Putamen (tissue), 1 donor: ENCODE measurements around the gene RPS6KA2.

Experiments
- DNase-seq: peaks from one replicate; pipeline ENCODE4 v3.0.0-alpha.2; 2016; ENCODE audit warnings: low spot score

RPS6KA2 gene

GRCh38 chr6:166573511-166574216, 53.4 kb downstream of the RPS6KA2 start:
- no peak for DNase-seq

GRCh38 chr6:166572370-166573261, 54.4 kb downstream of the RPS6KA2 start:
- DNase-seq = no peak

- DNase-seq = no peak
Observed at GRCh38 chr6:166570929-166571713, 55.9 kb downstream of the RPS6KA2 start.

- no peak for DNase-seq
Observed at GRCh38 chr6:166569206-166569605, 57.8 kb downstream of the RPS6KA2 start.

- DNase-seq = no peak
Observed at GRCh38 chr6:166567813-166568212, 59.2 kb downstream of the RPS6KA2 start.

GRCh38 chr6:166567107-166567506, 59.9 kb downstream of the RPS6KA2 start:
- DNase-seq = no peak

GRCh38 chr6:166566026-166567011, 60.7 kb downstream of the RPS6KA2 start:
- DNase-seq = no peak

GRCh38 chr6:166565084-166565967, 61.7 kb downstream of the RPS6KA2 start:
- DNase-seq = no peak

- DNase-seq = no peak
Observed at GRCh38 chr6:166563805-166564204, 63.2 kb downstream of the RPS6KA2 start.

- no peak for DNase-seq
Observed at GRCh38 chr6:166563200-166563599, 63.9 kb downstream of the RPS6KA2 start.

- DNase-seq = no peak
Observed at GRCh38 chr6:166562726-166563125, 64.3 kb downstream of the RPS6KA2 start.

- no peak for DNase-seq
Observed at GRCh38 chr6:166561771-166562359, 65.2 kb downstream of the RPS6KA2 start.

GRCh38 chr6:166560222-166560621, 66.8 kb downstream of the RPS6KA2 start:
- no peak for DNase-seq

GRCh38 chr6:166559662-166560061, 67.4 kb downstream of the RPS6KA2 start:
- no peak for DNase-seq

GRCh38 chr6:166559211-166559610, 67.8 kb downstream of the RPS6KA2 start:
- no peak for DNase-seq

GRCh38 chr6:166558156-166559005, 68.7 kb downstream of the RPS6KA2 start:
- no peak for DNase-seq

- DNase-seq = peak; percentile 89
Observed at GRCh38 chr6:166556863-166557322, 70.2 kb downstream of the RPS6KA2 start.

- no peak for DNase-seq
Observed at GRCh38 chr6:166556336-166556735, 70.7 kb downstream of the RPS6KA2 start.

GRCh38 chr6:166555086-166555485, 72.0 kb downstream of the RPS6KA2 start:
- no peak for DNase-seq
